Spleen (tissue), 7 donors: ENCODE data around the gene CCR8.

Experiments used
- POLR2A ChIP-seq, 3 donors: fragments of 450-650 bp; IDR thresholded peaks; one replicate each; pipeline ENCODE4 v1.5.1; 2017; ENCODE audit warnings: antibody characterized with exemption in 3 of 3, mild to moderate bottlenecking in 1 of 3
- POLR2AphosphoS5 ChIP-seq, 3 donors: sonication (generic); formaldehyde crosslinking; IDR thresholded peaks; one replicate each; pipeline ENCODE4 v1.5.1; 2017; ENCODE audit warnings: antibody characterized with exemption in 3 of 3
- TF ChIP-seq, protein P1 (sequence below), 11 experiments: fragments of 200-600 bp in 7 of 11; fragments of 450-650 bp in 4 of 11; sonication (generic) in 4 of 11; IDR thresholded peaks in 8 of 11; conservative IDR thresholded peaks in 3 of 11; 1 replicate in 7 of 11; 2 replicates in 4 of 11; pipeline versions ENCODE4 v1.4.0 to v1.8.0; 2016 to 2021; ENCODE audit warnings: antibody characterized with exemption in 11 of 11, inconsistent platforms in 4 of 11, mild to moderate bottlenecking in 1 of 11
- donor health status: DM: no; HTN: no; CAD: no; lungs with moderate emphysema.
- donor health status: DM: no; HTN: no; CAD: no.
- donor health status: DM: no; HTN: no; CAD: no.

DNA sequence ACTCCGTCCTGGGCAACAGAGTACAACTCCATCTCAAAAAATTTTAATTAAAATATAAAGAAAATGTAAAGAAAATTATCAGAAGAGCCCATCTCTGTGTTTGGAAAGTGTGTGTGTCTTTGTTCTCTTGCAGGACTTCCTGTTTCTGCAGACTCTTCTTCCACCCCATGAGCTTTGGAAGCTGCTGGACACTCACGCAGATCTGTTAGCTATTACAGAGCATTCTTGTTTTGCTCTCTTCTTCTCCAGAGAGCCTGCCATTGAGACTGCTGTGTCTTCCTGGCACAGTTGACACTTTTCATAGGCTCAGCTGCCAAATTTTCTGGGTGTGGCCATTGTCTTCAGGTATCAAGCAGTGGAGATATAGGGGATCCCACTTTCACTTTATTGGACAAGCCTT lies 6.0 kb upstream of the CCR8 start:
- TF ChIP-seq, protein P1, sequence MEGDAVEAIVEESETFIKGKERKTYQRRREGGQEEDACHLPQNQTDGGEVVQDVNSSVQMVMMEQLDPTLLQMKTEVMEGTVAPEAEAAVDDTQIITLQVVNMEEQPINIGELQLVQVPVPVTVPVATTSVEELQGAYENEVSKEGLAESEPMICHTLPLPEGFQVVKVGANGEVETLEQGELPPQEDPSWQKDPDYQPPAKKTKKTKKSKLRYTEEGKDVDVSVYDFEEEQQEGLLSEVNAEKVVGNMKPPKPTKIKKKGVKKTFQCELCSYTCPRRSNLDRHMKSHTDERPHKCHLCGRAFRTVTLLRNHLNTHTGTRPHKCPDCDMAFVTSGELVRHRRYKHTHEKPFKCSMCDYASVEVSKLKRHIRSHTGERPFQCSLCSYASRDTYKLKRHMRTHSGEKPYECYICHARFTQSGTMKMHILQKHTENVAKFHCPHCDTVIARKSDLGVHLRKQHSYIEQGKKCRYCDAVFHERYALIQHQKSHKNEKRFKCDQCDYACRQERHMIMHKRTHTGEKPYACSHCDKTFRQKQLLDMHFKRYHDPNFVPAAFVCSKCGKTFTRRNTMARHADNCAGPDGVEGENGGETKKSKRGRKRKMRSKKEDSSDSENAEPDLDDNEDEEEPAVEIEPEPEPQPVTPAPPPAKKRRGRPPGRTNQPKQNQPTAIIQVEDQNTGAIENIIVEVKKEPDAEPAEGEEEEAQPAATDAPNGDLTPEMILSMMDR (IDR thresholded peaks at IDR 0.05 in 8 of 11, conservative IDR thresholded peaks at IDR 0.05 in 3 of 11) = no peak
- TF ChIP-seq POLR2AphosphoS5 (IDR thresholded peaks at IDR 0.05) = no peak
- no peak for TF ChIP-seq POLR2A (IDR thresholded peaks at IDR 0.05)
